SH-SY5Y (cell line): ENCODE measurements around the gene ERCC2.

Experiments
- GATA2 ChIP-seq: IDR thresholded peaks from 2 replicates; pipeline ENCODE4 v1.6.1; 2011; ENCODE audit warnings: mild to moderate bottlenecking, low read depth, low read length
- GATA3 ChIP-seq: IDR thresholded peaks from 2 replicates; pipeline ENCODE4 v1.6.1; 2011; ENCODE audit warnings: low read depth, mild to moderate bottlenecking, low read length, moderate library complexity

Gene ERCC2

GRCh38 chr19:45403781-45404556 is 33.6 kb upstream of the ERCC2 start:
- TF ChIP-seq GATA3: no peak
- TF ChIP-seq GATA2: no peak

- TF ChIP-seq GATA3 (no peak), GATA2 (no peak)
These were observed 32.9 kb upstream of the ERCC2 start for GRCh38 chr19:45403272-45403671.

- TF ChIP-seq GATA2 (no peak), GATA3 (no peak)
These were observed 32.1 kb upstream of the ERCC2 start for GRCh38 chr19:45402298-45403061.

- no peak for TF ChIP-seq GATA2
These were observed 31.4 kb upstream of the ERCC2 start for GRCh38 chr19:45401815-45402214.

GRCh38 chr19:45400192-45400591 is 29.8 kb upstream of the ERCC2 start:
- no peak for TF ChIP-seq GATA3
- TF ChIP-seq GATA2: no peak

GRCh38 chr19:45395821-45396617 is 25.6 kb upstream of the ERCC2 start:
- TF ChIP-seq GATA3: no peak
- TF ChIP-seq GATA2: no peak

- no peak for TF ChIP-seq GATA3
- TF ChIP-seq GATA2: no peak
These were observed 21.7 kb upstream of the ERCC2 start for GRCh38 chr19:45391871-45392665.

GRCh38 chr19:45391346-45391745 is 21.0 kb upstream of the ERCC2 start:
- TF ChIP-seq GATA3: no peak
- TF ChIP-seq GATA2: no peak

- no peak for TF ChIP-seq GATA2
- no peak for TF ChIP-seq GATA3
These were observed 15.2 kb upstream of the ERCC2 start for GRCh38 chr19:45385392-45386221.

- TF ChIP-seq GATA3 (no peak), GATA2 (no peak)
These were observed 12.1 kb upstream of the ERCC2 start for GRCh38 chr19:45382426-45382825.

- TF ChIP-seq GATA2: no peak
- no peak for TF ChIP-seq GATA3
These were observed 9.7 kb upstream of the ERCC2 start for GRCh38 chr19:45380107-45380506.

GRCh38 chr19:45376045-45376724 is 5.8 kb upstream of the ERCC2 start:
- TF ChIP-seq GATA3: no peak
- no peak for TF ChIP-seq GATA2
